CD4-positive, alpha-beta T cell (primary cell): ENCODE measurements around the gene ZNF212. TPM values are rescaled to one million over a fixed set of nuclear protein-coding genes. Genes with fewer than 3 reads are reported as not detected.

Source experiments
- ATAC-seq: fragments of 200-7000 bp; cut with Tn5 transposase; one replicate; pipeline ENCODE4 v1.10.0; 2022; ENCODE audit warnings: mild to moderate bottlenecking; ENCODE audit not compliant: poor library complexity
- CTCF ChIA-PET: fragments of 350-600 bp; sonication (Branson Sonifier 250); formaldehyde crosslinking; loops from one replicate; lab custom pipeline; 2021; ENCODE audit warnings: antibody characterized with exemption, inconsistent platforms; lab: Charles Lee
- POLR2A ChIA-PET: fragments of 350-600 bp; sonication (Branson Sonifier 250); formaldehyde crosslinking; loops from one replicate; lab custom pipeline; 2021; ENCODE audit warnings: antibody characterized with exemption, inconsistent platforms; lab: Charles Lee
- DNase-seq, 14 experiments: peaks; one replicate each; pipeline ENCODE4 v3.0.0-alpha.2; 2013 to 2020; ENCODE audit warnings: mixed read lengths in 2 of 14
- H3K27ac ChIP-seq, 2 donors: one replicate each; pipeline versions ENCODE4 v1.5.1 to v1.7.0; 2013; ENCODE audit warnings: low read length in 2 of 2, low read depth in 1 of 2, mild to moderate bottlenecking in 1 of 2
- H3K27me3 ChIP-seq, 2 experiments: 1 replicate in 1 of 2; 2 replicates in 1 of 2; pipeline versions ENCODE4 v1.6.1 to v1.7.0; 2013; ENCODE audit warnings: low read length in 2 of 2, control low read depth in 1 of 2, mild to moderate bottlenecking in 1 of 2, moderate library complexity in 1 of 2; ENCODE audit not compliant: insufficient read depth in 2 of 2, control insufficient read depth in 1 of 2
- H3K36me3 ChIP-seq: one replicate; pipeline ENCODE4 v1.6.1; 2013; ENCODE audit warnings: low read length, control low read depth; ENCODE audit not compliant: insufficient read depth
- H3K4me1 ChIP-seq: one replicate; pipeline ENCODE4 v1.6.1; 2013; ENCODE audit warnings: low read length, control low read depth; ENCODE audit not compliant: insufficient read depth
- H3K4me3 ChIP-seq: one replicate; pipeline ENCODE4 v1.5.1; 2013; ENCODE audit warnings: mild to moderate bottlenecking, low read length, moderate library complexity
- H3K9me3 ChIP-seq, 2 experiments: 1 replicate in 1 of 2; 2 replicates in 1 of 2; pipeline versions ENCODE4 v1.6.1 to v1.7.0; 2013; ENCODE audit warnings: low read length in 2 of 2, mild to moderate bottlenecking in 2 of 2, control low read depth in 1 of 2, moderate library complexity in 1 of 2; ENCODE audit not compliant: control insufficient read depth in 1 of 2, insufficient read depth in 1 of 2
- H3K27ac Mint-ChIP-seq: one replicate; pipeline ENCODE4 v1.8.0; 2020; ENCODE audit warnings: mixed read lengths
- H3K27me3 Mint-ChIP-seq: one replicate; pipeline ENCODE4 v1.8.0; 2021; ENCODE audit warnings: mixed read lengths
- H3K36me3 Mint-ChIP-seq: one replicate; pipeline ENCODE4 v1.8.0; 2021; ENCODE audit warnings: low read depth, mixed read lengths
- H3K4me1 Mint-ChIP-seq: one replicate; pipeline ENCODE4 v1.8.0; 2021; ENCODE audit warnings: low read depth, mixed read lengths
- H3K4me3 Mint-ChIP-seq: one replicate; pipeline ENCODE4 v1.8.0; 2020; ENCODE audit warnings: mild to moderate bottlenecking, mixed read lengths
- H3K9me3 Mint-ChIP-seq: one replicate; pipeline ENCODE4 v1.8.0; 2020; ENCODE audit warnings: mixed read lengths
- intact Hi-C, 2 experiments: fragments of 100-400 bp; cut with DNase I in 1 of 2; cut with micrococcal nuclease in 1 of 2; formaldehyde crosslinking; loops; one replicate each; pipeline versions ENCODE4 v1.15.1 to v1.9.0; 2023 to 2025; cut with DNase I, micrococcal nuclease
- total RNA-seq, 174 experiments: library from RNA in 2 of 174; stranded (reverse) in 2 of 174; gene quantifications; one replicate each; pipeline ENCODE4 v1.2.3 and lab custom pipeline; 2021 to 2026
- TF ChIP-seq, protein P1 (sequence below): fragments of 200-600 bp; IDR thresholded peaks from one replicate; pipeline ENCODE4 v1.8.0; 2022; ENCODE audit warnings: antibody characterized with exemption, mild to moderate bottlenecking

The ZNF212 gene
- total RNA-seq, 2 experiments from 2014 or later, result 12.1 to 13.2 TPM

DNA sequence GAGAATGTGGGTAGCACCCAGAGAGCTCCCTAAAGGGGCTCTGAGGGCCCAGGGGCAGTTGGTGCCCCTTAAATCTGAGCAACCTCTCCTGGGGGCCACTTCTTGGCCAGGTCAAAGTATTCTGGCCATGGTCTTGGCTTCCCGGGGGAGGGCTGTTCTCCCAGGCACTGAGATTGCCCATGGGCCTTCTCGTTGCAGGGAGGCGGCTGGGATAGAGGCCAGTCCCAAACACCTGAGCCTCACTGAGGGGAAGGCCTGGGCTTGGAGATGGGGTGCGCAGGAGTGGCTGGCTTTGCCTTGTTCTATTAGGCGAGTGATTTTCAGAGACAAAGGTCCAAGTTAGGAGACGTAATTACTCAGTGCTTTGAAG is 56.0 kb downstream of the ZNF212 start:
- ChIA-PET CTCF (no interaction called here), POLR2A (no interaction called here)
- ATAC-seq, result no peak
- Mint-ChIP-seq H3K9me3 (no peaks in the 10 kb centered on the region), H3K27ac (no peak overlapping the region), H3K27me3 (no peaks in the 10 kb centered on the region), H3K4me1 (peaks cover 3% of the 10 kb centered on the region), H3K36me3 (peaks cover 28% of the 10 kb centered on the region), H3K4me3 (no peak overlapping the region)
- intact Hi-C loops, result no loop called here
- H3K4me1 ChIP-seq, result no peaks in the 10 kb centered on the region
- H3K9me3 ChIP-seq, result no peaks in the 10 kb centered on the region
- no peaks in the 10 kb centered on the region for H3K27me3 ChIP-seq
- no peak for DNase-seq
- H3K4me3 ChIP-seq, result no peak overlapping the region
- H3K36me3 ChIP-seq, result peaks cover 18% of the 10 kb centered on the region
- no peak overlapping the region for H3K27ac ChIP-seq
- TF ChIP-seq, protein P1, sequence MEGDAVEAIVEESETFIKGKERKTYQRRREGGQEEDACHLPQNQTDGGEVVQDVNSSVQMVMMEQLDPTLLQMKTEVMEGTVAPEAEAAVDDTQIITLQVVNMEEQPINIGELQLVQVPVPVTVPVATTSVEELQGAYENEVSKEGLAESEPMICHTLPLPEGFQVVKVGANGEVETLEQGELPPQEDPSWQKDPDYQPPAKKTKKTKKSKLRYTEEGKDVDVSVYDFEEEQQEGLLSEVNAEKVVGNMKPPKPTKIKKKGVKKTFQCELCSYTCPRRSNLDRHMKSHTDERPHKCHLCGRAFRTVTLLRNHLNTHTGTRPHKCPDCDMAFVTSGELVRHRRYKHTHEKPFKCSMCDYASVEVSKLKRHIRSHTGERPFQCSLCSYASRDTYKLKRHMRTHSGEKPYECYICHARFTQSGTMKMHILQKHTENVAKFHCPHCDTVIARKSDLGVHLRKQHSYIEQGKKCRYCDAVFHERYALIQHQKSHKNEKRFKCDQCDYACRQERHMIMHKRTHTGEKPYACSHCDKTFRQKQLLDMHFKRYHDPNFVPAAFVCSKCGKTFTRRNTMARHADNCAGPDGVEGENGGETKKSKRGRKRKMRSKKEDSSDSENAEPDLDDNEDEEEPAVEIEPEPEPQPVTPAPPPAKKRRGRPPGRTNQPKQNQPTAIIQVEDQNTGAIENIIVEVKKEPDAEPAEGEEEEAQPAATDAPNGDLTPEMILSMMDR, result no peak

DNA sequence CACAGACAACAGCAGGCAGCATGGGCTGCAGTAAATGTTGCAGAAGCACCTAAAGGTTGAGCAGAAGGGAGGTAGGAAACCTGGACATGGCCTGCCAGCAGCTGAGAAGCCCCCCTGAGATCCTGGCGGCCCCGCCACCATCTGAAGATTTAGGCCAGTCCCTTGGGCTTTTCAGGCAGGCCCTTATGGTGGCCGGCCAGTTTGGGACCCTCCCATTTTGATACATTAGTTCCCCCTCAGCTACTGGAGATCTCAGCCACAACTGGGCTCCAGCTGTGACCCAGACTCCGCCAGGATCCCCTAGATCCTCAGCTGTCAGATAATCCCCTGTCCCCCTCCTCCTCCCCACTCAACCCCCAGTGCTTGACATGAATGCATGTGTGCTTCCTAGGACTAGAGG is 56.9 kb downstream of the ZNF212 start:
- no peak overlapping the region for H3K4me3 Mint-ChIP-seq
- Histone ChIP-seq H3K4me3 (no peak overlapping the region), H3K27me3 (no peaks in the 10 kb centered on the region), H3K27ac (no peak overlapping the region), H3K9me3 (no peaks in the 10 kb centered on the region), H3K36me3 (peaks cover 18% of the 10 kb centered on the region), H3K4me1 (no peaks in the 10 kb centered on the region)
- H3K9me3 Mint-ChIP-seq, result no peaks in the 10 kb centered on the region
- DNase-seq (no peak), ATAC-seq (no peak)
- ChIA-PET POLR2A (no interaction called here), CTCF (interaction anchor here (1.2 kb wide), 1 partner anchor 14 kb away, joined by 3 read pairs; no protein-coding TSS in a partner anchor)
- intact Hi-C loops, result no loop called here
- peaks cover 24% of the 10 kb centered on the region for H3K36me3 Mint-ChIP-seq
- H3K27ac Mint-ChIP-seq, result no peak overlapping the region
- H3K27me3 Mint-ChIP-seq, result no peaks in the 10 kb centered on the region
- peaks cover 3% of the 10 kb centered on the region for H3K4me1 Mint-ChIP-seq
- TF ChIP-seq, protein P1, result no peak

DNA sequence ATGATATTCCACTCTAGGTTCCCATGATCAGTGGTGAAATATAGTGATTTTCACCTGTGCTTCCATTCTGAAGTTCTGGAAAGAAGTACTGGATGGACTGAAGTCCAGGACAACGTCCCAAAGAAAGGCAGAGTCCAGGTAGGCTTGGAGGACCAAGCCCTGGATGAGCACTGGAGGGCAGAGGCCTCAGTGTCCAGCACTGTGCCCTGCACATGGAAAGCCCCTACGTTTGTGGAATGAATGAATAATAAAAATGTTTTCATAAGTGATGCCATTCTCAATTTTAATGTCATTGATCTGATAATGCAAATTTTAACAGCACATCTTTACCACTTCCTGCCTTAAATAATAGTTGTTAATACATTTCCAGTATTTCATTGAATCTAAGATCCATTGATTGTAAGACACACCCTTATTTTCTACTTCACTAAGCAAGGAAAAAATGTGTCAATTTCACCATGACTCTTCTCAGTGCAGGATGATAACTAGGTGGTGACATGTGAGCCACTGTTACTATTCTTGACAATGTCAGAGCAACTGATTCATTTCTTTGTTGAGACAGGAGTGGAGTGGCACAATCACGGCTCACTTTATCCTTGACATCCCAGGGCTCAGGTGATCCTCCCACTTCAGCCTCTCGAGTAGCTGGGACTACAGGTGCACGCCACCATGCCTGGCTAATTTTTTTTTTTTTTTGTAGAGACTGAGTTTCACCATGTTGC is 57.7 kb downstream of the ZNF212 start:
- no peaks in the 10 kb centered on the region for H3K9me3 ChIP-seq
- DNase-seq, result no peak
- no peaks in the 10 kb centered on the region for H3K4me1 ChIP-seq
- no peak for ATAC-seq
- ChIA-PET POLR2A (no interaction called here), CTCF (interaction anchor here (1.2 kb wide), 1 partner anchor 13 kb away, joined by 3 read pairs; no protein-coding TSS in a partner anchor)
- Mint-ChIP-seq H3K27me3 (no peaks in the 10 kb centered on the region), H3K27ac (no peak overlapping the region), H3K4me1 (peaks cover 3% of the 10 kb centered on the region), H3K36me3 (peaks cover 20% of the 10 kb centered on the region), H3K9me3 (no peaks in the 10 kb centered on the region), H3K4me3 (no peak overlapping the region)
- intact Hi-C loops, result no loop called here
- H3K36me3 ChIP-seq, result peaks cover 12% of the 10 kb centered on the region
- TF ChIP-seq, protein P1, result no peak
- H3K4me3 ChIP-seq, result no peak overlapping the region
- no peak overlapping the region for H3K27ac ChIP-seq
- no peaks in the 10 kb centered on the region for H3K27me3 ChIP-seq
